CD1c-positive myeloid dendritic cell (primary cell): ENCODE measurements around the gene KLHDC9.
"Not testable (repeated sequence)": the region's sequence is repeated elsewhere in the genome, so short reads cannot be mapped to it uniquely, and the experiment has no call there.

ENCODE experiments used
- DNase-seq: peaks from one replicate; pipeline ENCODE4 v3.0.0-alpha.2; 2016; ENCODE audit errors: extremely low spot score

KLHDC9 gene

DNA sequence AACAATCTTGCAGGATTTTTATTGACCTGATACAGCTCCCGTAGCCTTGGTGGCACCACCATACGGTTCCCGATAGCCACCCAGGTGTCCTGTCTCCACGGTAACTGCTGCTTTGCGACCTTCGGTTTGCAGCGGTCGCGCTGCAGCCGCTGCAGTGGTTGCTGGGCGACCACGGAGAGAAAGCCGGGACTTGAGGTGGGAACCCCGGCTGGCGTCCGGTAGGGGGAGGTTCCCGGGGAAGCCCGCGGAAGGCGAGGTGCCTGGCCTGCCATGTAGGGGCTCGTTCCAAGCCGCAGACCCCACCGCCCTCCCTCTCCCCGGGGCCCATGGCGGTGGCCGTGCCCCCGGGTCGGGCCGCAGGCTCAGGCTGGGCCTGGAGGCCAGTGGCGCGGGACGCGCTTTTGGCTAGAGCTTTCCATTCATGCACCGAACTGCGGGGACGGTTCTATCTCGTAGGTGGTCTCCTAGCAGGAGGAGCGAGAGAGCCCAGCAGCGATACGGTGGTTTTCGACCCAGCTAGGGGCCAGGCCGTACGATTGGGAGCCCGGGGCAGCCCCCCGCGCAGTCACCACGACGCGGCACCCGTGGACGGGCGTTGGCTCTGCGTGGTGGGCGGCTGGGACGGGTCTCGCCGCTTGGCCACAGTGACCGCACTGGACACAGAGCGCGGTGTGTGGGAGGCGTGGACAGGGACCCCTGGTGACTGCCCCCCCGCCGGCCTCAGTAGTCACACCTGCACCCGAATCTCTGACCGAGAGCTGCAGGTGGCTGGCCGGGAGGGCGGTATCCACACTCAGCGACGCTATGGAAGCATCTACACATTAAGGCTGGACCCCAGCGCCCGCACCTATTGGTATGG lies at the start of gene KLHDC9:
KLHDC9 (plus strand) TSS at position 152 of the 859 bp plus-strand sequence; CDS start at position 327, 175 bp downstream.
- peak; percentile 15 for DNase-seq

DNA sequence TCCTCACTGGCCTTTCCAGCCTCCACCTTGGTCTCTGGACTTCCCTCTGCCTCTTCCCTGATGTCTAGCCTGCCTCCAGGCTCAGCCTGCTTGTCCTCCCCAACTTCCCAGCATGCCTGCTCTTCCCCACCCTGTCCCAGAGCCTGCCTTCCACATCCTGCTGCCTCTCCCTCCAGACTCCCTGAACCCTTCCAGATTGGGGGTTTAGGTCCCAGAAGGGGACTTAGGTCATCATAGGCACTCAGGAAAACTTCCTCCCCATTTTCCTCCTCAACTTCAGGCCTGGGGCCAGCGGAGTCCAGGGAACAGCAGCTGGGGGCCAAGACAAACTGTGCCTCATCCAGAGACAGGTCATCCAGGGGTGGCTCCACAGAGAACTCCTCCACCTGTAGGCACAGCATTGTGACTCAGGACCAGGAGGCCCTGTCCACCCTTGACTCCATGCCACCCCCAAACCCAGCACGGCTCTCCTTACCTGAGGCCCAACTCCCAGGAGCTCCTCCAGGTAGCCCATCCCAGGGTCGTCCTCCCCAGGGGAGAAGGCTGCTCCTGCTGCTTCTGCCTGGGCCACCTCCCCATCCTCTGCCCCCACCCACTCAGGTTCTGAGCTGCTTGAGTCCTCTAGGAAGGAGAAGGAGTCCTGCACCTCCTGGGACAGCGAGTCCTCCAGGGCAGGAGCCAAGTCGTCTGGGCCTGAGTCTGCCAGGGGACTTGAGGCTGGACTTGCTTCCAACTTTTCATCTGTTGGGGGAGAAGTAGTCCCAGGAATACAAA lies 49.0 kb upstream of the KLHDC9 start:
- DNase-seq: no peak

DNA sequence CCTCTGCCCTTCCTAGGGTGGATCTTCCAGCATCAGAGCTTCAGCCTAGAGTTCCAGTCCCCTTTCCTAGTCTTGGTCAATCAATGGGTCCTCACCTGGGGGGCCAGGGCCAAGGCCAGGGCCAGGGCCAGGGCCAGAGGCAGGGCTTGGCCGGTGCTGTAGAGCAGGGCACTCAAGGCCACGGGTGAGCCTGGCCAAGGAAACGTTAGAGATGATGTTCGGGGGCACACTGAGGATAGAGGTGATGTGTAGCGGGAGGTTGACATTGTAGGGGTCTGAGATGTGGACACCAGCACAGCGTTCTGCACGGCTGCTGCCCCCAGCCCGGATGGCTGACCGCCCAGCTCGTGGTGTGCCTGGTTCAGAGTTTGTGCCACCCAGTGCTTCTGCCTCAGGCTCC lies 46.9 kb upstream of the KLHDC9 start:
- no peak for DNase-seq

DNA sequence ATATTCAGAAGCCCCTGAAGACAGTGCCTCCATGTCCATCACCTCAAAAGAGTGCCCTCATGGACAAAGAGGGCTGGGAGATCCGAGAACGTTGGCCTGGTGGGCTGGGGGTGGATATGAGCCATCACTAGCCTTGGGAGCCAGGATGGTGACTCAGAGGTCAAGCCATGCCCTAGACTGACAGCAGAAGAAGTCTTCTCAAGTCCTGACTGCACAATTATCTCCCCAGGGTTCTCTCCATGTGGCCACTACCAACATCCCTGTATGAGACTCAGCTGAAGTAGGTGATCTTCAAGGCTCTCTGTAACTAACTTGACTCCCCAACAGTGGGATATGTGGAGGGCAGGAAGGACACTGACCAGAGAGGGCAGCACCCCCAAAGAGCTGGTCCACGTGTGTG lies 45.3 kb upstream of the KLHDC9 start:
- DNase-seq: no peak

DNA sequence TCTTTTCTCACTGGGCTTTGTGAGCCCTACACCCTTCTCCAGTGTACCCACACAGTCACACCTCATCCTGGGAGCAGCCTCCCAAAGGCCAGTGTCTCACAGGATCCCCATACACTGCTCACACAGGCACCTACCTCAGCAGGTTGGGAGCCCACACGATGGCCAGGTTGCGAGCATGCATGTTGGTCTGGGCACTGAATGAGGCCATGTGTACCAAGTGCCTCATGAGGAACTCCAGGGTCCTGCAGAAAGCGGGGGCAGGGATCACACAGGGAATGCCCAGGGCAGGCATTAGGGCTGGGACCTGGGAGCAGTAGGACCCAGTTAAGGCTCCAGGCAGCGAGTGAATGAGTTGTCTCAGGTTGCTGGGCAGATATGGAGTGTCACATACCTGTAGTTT lies 43.9 kb upstream of the KLHDC9 start:
- no peak for DNase-seq

DNA sequence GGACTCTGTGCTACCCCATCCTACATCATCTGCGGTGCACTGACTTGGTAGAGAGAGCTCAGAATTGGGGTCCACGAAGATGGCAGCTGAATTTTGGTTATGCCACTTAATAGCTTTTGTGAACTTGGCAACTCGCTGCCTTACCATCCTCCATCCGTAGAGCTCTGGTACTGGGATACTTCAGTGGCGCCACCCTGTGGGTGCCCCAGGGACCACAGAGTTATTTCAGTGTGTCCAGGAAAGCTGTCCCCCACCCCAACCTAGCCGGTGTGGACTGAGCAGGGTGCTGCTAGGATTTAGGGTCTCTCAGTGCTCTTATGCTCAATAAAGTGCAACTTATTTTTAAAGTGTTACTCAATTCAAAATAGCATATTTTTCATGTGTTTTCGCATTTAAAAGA lies 43.4 kb upstream of the KLHDC9 start:
- no peak for DNase-seq

- DNase-seq: no peak
Measured at GRCh38 chr1:161059293-161059692, 38.9 kb upstream of the KLHDC9 start.

- no peak for DNase-seq
Measured at GRCh38 chr1:161061419-161061818, 36.7 kb upstream of the KLHDC9 start.

DNA sequence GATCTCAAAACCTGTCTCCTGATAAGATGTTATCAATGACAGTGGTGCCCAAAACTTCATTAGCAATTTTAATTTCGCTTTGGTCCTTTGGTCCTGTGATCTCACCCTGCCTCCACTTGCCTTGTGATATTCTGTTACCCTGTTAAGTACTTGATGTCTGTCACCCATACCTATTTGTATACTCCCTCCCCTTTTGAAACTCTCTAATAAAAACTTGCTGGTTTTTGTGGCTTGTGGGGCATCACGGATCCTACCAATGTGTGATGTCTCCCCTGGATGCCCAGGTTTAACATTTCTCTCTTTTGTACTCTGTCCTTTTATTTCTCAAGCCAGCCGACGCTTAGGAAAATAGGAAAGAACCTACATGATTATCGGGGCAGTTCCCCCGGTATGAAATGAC lies 34.2 kb upstream of the KLHDC9 start:
- not testable (repeated sequence) for DNase-seq

- DNase-seq: not testable (repeated sequence)
Measured at GRCh38 chr1:161065681-161066080, 32.5 kb upstream of the KLHDC9 start.

DNA sequence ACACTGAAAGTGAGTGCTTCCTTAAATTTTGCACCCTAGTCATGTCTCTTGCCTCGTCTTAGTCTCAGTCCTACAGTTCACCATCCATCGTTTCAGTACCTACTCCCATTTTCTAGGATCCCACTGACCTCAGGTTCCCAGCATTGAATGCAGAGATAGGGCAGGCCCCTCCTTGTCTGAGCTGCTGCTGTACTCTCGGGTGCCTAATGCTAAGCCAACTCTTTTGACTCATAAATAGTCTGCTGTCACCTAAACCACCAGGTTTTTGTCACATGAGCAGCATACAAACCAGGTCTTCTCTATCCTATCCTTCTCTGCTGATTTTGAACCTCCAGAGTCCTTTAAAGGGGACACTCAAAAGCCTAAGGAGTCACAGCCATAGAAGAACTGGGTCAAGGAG lies 31.5 kb upstream of the KLHDC9 start:
- DNase-seq: no peak

- DNase-seq: peak; percentile 88
Measured at GRCh38 chr1:161068306-161069234, 29.6 kb upstream of the KLHDC9 start.

DNA sequence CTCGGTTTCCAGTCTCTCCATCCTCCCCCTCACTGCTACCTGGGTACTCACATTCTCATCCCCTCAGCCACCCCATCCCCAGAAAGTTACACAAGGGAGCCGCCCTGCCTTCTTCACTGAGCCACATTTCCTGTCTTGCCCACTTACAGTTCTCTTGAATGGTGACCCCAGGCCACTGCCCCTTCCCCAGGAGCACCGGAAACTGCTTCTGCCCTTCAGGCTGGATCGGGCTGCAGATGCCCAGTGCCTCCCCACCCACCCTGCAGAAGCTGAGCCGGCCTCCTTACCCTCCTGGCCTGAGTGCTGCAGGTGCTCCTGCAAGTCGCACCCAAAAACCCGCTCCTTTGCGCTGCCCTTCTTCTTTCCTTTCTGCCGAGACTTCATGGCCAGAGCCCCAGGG lies 28.9 kb upstream of the KLHDC9 start:
- no peak for DNase-seq

GRCh38 chr1:161069731-161070270 lies 28.4 kb upstream of the KLHDC9 start, which contains the start of gene ARHGAP30:
ARHGAP30 (minus strand) TSS chr1:161069891; CDS start chr1:161069624, 267 bp downstream.
- peak; percentile 86 for DNase-seq

GRCh38 chr1:161070761-161071160 lies 27.4 kb upstream of the KLHDC9 start:
- DNase-seq: no peak

- peak; percentile 78 for DNase-seq
Measured at GRCh38 chr1:161071886-161072371, 26.2 kb upstream of the KLHDC9 start.

- DNase-seq: no peak
Measured at GRCh38 chr1:161072751-161073449, 25.3 kb upstream of the KLHDC9 start.

DNA sequence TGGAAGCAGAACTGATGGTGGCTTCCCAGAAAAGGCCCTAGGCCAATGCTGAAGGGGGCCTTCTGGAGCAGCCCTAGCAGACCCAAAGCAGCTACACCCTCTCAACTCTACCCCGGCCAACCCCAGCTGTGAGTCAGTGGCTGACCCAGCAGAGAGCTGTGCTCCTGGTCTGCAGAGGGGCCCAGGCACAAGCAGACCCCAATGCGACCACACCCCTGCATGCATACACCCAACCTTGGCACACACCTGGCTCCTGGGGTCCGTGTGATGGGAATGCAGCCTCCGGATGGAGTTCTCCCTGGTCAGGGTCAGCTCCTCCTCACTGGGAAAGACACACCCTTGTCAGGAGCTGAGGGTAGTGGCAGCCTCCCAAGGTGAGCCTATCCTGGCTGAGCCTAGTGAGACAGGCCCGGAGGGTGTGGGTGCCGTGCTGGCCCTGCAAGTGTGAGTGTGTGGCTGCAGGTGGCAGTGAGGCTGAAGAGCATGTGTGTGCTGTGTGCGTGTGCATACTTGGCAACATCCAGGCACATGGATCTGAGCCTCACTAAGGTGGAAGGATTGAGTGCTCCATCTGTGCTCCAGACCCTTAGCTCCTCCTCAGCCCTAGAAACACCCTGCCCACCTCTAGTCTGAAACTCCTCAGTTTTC lies 24.6 kb upstream of the KLHDC9 start:
- no peak for DNase-seq

- DNase-seq: no peak
Measured at GRCh38 chr1:161074676-161075368, 23.3 kb upstream of the KLHDC9 start.
